ENCODE results near the gene NPHS1.

DNA sequence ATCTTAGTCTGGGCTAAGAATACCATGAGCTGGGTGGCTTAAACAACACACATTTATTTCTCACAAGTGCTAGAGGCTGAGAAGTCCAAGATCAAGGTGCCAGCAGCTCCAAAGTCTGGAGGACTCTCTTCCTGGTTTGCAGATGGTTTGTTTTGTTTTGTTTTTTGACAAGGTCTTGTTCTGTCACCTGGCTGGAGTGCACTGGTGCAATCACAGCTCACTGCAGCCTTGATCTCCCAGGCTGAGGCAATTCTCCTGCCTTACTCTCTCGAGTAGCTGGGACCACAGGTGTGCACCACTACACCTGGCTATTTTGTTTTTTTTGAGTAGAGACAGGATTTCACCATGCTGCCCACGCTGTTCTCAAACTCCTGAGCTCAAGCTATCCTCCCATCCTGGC is 31.6 kb upstream of the NPHS1 start:
- TF ChIP-seq, protein P1, sequence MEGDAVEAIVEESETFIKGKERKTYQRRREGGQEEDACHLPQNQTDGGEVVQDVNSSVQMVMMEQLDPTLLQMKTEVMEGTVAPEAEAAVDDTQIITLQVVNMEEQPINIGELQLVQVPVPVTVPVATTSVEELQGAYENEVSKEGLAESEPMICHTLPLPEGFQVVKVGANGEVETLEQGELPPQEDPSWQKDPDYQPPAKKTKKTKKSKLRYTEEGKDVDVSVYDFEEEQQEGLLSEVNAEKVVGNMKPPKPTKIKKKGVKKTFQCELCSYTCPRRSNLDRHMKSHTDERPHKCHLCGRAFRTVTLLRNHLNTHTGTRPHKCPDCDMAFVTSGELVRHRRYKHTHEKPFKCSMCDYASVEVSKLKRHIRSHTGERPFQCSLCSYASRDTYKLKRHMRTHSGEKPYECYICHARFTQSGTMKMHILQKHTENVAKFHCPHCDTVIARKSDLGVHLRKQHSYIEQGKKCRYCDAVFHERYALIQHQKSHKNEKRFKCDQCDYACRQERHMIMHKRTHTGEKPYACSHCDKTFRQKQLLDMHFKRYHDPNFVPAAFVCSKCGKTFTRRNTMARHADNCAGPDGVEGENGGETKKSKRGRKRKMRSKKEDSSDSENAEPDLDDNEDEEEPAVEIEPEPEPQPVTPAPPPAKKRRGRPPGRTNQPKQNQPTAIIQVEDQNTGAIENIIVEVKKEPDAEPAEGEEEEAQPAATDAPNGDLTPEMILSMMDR (IDR thresholded peaks at IDR 0.05): no peak
- no peak for TF ChIP-seq POLR2A (IDR thresholded peaks at IDR 0.05)
